ENCODE data around the gene DPH3.

- TF ChIP-seq SIN3A (IDR thresholded peaks at IDR 0.05; ENCODE audit: borderline replicate concordance, insufficient read depth, low read length), result no peak
- TF ChIP-seq REST (IDR thresholded peaks at IDR 0.05; ENCODE audit: insufficient read depth in 1 of 2, low read depth in 2 of 2, low read length in 2 of 2), result no peak
Observed at GRCh38 chr3:16258177-16258576, 6.6 kb downstream of the DPH3 start.
